ENCODE data around the gene PTPN5.
"Not testable (repeated sequence)": the region's sequence is repeated elsewhere in the genome, so short reads cannot be mapped to it uniquely, and the experiment has no call there.

The PTPN5 gene

DNA sequence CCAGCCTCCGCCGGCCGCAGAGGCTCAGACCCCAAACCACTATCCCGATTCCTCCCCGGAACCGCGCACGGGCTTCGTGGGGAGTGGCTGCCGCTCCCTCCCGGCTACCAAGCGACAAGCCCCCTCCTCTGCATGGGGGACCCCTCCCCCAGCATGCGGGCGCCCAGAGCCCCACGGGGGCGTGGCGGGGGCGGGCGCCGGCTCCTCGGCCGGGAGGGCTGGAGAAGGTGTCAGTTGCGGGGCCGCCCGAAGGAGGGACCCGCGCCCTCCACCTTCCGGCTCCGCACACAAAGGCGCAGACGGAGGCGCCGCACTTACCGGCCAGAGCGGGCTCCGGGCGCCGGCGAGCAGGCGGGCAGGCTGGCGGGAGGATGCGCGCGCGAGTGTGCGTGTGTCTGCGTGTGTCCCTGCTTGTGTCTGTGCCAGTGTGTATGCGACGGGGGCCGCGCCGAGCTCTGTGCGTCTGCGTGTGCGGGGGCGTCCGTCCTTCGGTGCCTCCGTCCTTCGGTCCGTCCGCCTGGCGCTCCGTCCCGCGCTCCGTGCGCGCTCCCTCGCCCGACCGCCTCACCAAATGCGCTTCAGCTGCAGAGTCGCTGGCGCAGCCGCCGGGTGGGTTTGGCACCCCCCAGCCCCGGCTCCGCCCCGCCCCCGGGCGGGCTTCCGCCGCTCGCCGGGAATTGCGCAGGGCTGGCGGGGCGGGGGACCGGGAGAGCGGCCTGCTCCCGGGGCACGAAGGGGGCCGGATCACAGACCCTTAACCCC is at the start of gene PTPN5:
PTPN5 (minus strand) TSS at position 592 of the 762 bp plus-strand sequence. CDS start 19,840 bp downstream, outside the sequence.
- no peak for DNase-seq

DNA sequence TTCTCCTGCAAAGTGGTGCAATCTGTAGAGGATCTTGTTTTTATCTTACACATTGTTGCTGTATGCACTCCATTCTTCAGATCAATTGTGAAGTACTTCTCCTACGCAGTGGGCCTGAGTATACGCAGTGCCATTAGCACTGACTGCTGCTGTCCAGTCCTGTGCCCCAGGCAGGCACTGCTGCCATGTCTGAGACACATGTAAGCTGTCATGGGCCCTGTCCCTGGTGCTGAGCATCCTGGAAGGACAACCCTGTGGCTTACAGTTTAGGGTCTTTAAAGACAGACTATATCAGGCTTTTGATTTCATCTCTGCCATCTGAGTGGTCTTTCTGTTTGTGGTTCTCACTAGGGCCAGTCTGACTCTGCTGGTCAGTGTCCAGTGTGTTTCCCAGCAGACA is 44.8 kb upstream of the PTPN5 start:
- no peak for DNase-seq

DNA sequence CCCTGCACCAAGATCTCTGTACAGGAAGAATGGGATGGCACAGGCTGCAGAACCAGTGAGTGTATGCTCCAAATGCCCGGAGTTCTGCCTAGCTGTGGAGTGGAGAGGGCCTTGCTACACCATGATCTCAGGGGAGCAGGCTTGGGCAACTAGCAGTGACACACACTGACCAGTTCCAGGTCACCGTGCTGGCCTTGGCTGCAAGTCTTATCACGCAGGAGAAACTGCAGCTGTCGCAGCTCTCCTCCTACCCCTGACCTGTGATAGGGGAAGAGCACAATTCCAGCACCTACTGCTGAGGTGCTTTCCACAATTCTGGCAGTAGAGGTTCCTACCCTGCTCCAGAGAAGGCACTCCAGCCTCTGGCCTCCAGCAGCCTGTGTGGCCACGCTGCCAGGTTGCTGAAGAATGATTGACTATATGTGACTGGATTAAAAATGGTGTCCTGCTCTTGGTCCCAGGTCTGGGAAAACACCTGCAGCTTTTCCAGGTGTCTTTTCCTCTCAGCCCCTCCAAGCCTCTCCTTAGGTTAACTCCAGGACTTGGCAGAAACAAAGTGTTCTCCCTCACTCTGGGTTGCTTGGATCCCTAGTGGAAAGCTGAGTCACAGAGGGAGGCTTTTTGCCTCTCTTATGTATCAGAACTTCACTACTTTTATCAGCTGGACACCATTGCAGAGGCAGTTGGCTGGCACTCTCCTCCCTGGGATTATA is 43.3 kb upstream of the PTPN5 start:
- no peak for DNase-seq

DNA sequence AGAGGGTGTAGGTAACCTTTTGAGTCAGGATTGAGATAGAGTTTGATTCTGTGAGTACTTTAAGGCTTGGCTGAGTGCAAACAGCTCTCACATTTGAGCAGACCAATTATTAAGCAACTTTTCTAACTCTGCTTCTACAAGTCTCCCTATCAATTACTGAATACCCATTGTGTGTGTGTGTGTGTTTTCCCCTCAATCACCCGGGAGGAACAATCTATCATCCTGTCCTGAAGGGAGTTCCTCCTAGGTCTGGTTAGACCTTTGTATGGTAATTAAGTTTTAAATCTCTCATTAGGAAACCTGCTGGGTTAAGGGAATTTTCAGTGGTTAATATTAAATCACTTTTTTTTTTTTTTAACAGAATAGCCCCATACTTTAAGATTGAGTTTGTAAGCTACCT is 28.6 kb upstream of the PTPN5 start:
- DNase-seq = not testable (repeated sequence)

DNA sequence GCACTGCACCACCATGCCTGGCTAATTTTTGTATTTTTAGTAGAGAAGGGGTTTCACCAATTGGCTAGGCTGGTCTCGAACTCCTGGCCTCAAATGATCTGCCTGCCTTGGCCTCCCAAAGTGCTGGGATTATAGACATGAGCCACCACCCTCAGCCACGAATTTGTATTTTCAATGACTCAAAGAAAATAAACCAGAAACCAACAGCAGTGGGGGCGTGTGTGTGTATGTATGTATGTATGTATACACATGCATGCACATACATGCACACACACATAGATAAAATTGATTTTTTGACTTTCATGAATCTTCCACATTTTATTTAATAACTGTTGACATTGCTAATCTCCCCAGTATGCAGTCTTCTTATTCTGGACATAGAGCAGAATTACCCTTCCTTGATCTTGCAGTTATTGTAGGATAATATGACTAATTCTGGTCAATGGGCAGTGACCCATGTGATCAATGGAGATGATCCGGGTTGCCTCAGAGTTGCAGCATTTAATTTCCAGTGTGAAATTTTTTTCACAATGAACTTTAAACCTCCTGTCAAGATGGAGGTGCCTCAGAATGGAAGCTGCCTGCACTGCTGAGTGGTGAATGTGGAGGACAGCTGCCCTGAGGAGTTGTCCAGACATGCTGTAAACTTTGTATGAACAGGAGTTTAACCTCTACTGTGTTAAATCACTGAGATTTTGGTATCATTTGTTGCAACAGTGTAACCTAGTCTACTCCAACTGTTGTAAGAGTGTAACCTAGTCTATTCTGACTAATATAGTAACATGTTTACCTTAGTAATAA is 12.8 kb upstream of the PTPN5 start:
- no peak for DNase-seq

DNA sequence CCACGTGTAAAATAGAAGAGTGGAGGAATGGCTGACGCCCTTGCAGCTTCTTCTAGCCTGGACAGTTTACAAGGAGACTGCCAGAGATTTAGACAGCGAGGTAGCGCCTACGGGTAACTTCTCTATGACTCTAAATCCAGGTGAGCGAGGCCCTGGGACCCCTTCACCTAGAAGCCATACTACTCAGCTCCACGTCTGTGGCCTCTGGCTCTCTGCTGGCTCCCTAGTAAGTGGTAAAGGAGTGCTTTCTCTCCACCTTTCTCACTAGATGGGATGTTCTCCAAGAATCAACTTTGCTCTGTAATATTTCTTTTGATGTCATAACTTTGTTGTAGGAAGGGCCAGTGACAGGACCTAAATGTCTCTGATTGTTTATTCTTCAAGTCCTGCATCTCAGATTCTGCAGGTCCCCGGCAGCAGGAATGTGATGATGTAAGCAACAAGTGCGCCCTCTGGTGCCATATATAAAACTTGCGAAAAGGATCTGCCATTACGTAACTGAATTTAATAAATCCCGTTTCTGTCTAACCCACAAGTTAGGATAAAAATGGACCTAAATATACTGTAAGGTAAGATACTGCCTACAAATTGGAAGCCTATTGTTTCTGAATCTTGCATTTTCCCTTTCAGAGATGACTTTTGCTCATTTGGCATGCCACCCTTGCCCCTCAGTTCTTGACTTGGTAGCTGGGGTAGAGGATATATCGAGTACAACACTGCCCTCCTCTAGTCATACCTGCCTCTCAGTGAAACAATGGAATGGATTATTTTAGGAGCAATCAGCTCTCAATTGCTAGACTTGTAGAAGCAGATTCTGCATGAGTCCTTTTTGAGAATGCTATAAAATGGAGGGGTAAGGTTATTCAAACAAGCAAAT is 11.0 kb upstream of the PTPN5 start:
- DNase-seq = peak; percentile 53

DNA sequence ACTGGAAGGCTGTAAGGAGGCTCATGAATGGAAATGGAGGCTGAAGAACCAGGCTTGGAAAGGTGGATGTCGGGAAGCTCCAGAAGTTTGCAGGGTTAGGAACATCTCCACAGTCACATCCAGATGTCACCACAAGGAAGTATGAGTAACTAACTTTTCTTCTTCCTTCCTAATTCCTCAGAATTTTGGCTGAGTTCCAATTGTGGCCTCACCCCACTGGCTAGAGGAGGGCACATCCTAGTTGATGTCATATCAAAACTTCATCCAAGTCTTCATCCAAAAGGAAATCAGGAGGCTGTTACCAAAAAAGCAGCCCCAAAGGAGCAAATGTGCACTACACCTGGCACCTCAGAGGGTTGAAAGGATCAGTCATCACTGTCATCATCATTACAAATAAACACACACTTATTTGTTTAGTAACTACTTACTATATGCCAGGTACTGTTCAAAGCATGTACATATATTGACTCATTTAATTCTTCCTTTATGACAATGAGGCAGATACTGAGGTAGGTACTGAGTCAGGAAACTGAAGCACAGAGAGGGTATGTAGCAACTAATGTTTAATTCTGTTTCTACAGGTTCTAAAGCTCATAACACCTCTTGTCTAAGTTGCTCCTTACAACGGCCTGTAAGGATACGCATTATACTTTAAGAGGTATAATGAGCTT is 7.3 kb upstream of the PTPN5 start:
- DNase-seq = no peak

DNA sequence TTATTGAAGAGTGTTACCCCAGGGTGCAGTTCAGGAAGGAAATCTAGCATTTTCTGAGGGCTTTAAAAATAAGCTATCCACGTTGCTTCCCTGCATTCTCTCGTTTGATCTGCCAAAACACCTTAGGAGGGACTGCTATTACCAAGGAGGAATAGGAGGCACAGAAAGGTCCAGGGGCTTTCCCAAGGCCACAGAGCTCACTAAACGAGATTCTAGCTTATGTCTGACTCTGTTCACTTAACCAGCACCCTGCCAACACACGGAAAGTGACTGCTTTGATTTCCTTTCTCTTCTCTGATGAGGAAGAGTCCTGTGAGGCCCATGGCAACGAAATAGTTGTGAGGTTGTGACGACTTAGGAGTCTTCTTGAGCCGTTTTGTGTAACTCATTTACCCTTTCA is 3.4 kb upstream of the PTPN5 start:
- DNase-seq = no peak

DNA sequence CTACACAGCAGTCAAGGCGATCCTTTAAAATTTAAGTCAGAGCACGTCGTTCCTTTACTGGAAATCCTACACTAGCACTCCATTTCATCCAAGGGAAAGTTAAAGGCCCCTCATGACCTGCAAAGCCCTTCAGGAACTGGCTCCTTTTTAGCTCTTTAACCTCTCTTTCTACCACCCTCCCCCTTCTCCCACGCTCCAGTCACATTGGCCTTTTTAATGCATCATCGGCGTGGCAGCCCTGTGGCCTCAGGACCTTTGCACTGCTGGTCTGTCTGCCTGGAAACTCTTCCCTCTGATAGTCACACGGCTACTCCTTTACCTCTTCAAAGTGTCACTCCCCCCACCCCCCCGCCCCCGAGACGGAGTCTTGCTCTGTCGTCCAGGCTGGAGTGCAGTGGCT is 1.2 kb upstream of the PTPN5 start:
- DNase-seq = no peak

DNA sequence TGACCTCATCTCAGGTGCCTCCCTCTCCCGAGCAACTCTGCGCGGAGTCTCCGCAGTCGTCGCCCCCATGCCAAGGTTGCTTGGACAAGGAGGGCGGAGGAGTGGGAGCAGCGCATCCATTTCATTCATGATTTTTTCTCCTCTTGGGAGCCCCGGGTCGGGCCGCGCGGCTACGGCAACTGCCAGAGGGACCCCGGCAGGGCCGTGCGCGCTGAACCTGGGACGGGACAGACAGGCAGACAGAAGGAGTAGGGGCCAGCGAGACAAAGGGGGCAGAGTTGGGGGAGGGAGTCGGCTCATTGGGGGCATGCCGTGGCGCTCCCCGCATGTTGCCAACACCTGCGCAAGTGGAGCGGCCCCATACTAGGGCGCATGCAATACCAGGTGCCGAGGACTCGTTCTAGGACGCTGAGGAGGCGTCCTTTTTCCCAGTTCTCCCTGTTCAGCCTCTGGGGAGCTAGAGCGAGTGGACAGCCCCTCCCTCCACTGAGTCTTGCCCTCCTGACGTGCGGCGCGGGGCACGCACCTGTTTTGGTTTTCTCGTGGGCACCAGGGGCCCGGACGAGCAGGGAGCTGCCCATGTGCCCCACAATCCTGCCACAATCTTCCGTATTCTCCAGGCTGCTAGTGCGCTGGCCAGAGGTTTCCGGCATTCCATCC is 501 bp upstream of the PTPN5 start:
- no peak for DNase-seq

DNA sequence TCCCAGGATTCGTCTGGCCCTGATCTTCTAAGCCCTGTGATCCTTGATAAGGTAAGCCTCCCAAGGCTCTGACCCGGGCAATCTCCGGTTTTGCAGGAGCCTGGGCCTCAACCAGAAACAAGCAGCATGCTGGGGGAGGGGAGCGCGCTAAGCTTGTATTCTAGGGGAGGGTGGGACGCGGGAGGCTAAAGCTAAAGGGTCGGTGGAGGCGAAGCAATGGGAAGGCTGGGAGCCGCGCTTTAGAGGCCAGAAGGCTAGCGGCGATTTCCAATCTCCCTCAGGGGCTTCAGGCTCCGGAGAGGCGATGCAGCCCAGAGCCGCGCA is 753 bp downstream of the PTPN5 start:
- DNase-seq = no peak

DNA sequence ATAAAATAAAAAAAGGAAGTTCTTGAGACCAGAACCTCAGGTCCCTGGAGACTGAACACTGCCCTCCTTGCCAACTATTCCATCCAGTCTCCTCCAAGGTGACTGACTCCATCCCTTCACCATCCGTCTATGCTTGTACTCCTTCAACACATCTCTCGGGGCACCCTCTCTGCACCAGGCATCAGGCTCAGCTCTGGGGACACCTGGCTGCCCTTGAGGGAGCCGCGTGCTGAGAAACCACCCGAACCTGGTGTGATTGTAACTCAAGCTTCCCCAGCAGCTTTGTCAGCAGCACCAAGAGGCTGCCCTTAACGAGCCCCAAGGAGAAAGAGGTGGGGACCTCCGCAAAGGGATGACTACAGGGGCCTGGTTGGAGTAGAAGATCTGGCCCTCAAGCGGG is 1.7 kb downstream of the PTPN5 start:
- no peak for DNase-seq

DNA sequence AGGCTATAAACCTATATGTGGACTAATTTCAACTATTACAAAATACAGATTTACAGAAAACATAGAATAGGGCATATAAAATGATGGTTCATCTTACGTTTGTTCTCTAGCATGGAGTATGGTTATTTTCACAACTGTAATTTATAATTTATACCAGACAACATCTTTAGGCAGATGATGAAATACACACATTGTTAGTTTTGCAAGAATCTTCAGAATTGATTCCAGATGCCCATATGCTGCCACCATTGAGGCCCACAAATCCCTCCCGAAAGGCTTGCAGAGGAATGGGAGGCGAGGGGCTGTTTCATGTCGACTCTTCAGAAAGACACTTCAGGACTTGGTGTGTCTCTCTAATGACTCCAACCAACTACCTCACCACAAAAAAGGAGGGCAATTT is 6.2 kb downstream of the PTPN5 start:
- DNase-seq = no peak

DNA sequence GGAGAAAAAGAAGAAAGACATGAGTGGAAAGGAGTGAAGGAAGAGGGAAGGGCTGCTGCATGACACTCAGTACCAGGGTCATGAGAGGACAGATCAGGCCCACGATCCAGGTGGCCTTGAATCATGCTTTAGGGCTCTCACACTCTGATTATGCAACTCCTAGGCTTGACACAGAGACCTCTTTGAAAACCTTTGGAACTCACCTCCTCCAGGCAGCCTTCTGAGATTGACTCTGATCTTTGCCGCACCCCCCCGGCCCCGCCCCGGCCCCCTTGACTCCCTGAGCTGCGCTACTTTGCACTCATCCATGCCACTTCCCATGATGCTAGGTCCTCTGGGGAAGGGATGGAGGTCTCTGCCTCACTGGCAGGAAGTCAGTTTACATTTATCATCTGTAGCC is 10.7 kb downstream of the PTPN5 start:
- DNase-seq = no peak

DNA sequence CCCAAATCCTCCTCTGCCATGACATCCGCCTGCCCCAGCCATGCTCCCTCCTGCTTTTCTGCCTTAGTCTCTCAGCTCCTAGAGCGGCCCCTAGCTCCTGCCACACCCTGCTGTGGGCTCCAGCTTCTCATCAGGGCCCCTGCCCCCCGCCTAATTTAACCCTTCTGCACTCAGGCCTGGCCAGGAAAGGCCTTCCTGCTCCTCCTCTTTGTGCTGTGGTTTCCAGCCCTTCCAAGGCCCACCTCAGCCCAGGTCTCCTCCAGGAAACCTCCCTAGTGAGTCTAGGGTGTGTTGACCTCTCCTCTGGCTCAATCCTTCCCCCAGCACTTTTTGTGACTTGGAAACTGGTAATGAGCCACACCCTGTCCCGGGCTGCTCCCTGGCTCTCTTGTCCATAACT is 11.3 kb downstream of the PTPN5 start:
- DNase-seq = no peak

DNA sequence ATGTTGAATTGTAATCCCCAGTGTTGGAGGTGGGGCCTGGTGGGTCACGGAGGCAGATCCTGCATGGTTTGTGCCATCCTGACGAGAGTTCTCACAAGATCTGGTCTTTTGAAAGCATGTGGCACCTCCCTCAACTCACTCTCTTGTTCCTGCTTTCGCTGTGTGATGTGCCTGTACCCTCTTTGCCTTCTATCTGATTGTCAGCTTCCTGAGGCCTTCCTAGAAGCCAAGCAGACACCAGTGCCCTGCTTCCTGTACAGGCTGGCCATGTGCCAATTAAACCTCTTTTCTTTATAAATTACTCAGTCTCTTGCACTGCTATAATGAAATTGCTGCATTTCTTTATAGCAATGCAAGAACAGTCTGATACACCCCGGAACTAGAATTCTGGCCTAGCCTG is 13.1 kb downstream of the PTPN5 start:
- no peak for DNase-seq

DNA sequence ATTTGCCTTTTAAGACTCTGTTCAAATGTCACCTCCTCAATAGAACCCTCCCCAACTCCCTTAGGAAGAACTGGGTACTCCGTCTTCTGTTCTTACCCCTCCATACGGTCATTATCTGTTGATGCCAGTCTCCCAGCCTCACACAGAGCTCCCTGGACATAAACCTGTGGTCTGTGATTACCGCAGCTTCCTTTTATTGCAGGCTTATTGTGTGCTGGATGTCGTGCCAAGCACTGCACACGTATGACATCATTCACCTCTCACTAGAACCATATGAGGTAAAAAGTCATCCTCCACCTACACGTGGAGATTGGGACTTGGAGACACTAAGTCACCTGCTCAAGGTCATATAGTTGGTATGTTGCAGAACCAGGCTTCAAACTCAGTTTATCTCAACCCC is 15.3 kb downstream of the PTPN5 start:
- no peak for DNase-seq

DNA sequence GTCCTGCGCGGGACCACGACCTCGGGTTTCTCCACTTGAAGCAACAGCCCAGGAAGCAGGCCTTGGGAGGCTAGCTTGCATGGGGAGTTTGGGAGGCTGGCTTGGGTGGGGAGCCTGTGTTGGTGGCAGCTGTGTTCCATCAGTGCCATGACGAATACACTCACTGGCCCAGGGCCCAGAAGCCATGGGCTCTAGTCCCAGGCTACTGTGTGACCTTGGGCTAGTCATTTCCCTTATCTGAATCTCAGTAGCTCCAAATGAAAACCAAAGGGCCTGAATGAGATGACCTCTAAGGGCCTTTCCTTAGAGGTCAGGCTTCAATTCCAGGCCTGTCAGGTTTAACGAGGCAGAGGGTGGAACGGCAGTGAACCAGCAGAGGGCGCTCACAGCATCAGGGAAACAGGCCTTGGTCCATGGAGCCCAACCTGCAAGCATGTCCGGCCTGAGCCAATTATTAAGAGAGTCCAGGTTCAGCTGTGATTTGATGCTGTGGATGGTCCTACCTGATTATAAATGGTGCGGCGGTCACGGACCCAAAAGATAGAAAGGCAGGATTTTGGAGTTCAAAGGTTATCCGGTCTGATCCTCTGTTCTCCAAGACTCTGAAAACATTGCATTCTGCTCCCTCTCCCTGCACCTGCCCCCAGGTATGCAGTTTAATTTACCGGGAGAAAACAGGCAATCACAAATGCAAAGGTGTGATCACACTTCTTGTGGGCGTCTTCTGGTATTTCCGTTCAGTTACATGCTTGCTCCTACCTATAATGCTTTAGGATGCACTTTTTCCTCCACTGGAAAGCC is 15.9 kb downstream of the PTPN5 start:
- peak; percentile 13 for DNase-seq

DNA sequence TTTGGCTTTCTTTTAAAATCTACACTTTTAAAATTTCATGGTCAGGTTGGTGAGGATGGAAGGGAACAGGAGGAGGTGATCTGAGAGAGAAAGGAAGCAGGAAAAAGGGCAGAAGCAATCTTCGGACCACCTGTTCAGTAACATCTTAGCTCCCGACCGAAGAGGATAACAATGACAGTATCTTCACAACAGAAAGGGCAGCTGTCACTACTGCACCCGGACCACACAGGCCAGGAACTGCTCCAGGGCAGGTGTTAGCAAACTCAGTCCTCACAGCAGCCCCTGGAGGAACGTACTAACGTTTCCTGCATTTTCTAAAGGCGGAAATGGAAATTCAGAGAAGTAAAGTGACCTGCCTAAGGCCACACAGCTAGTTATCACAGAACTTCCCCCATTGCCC is 16.8 kb downstream of the PTPN5 start:
- DNase-seq = no peak

DNA sequence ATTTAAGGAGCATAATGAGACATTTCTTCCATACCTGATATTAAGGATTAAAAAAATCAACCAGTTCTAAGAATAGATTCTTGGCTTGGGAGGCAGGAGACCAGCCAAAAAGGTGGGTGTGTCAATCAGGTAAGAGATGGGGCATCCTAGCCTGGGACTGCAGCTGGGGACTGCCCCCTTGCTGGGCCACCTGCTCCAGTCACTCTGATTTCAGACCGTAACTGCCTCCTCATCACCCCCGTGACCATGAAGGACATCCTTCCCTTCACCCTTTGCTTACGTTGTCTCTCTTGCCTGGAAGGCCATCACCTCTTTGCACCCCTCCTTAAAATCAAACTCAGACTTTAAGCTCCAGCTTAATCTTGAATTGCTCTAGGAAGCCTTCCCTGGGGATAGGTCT is 17.9 kb downstream of the PTPN5 start:
- DNase-seq = no peak

DNA sequence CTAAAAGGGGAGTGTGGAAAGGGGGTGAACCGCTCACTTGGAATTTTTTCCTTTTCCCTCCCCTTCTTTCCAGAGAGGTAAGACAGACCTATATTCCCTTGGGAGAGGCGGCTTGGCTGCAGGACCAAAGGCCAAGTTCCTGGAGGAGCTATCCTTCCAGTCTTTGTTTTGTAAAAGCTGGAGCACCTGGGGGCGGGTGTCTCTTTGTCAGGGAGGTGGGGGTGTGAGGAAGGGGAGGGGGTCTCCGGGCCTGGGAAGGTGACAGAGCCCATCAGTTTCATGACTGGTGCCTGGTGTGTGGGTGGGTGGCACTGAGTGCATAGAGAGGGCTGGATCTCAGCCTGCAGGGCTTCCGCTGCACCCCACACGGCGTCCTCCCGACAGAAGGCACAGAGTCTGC is 18.5 kb downstream of the PTPN5 start:
- no peak for DNase-seq
